ENCODE results near the gene KDR. TPM values are rescaled to one million over a fixed set of nuclear protein-coding genes. Genes with fewer than 3 reads are reported as not detected.

The KDR gene
- total and polyA plus RNA-seq, 9 of the 15 experiments (the other 6 are each of a cell fraction or from before 2014, with no cell fraction given), result 0.13 TPM; not detected in 8

DNA sequence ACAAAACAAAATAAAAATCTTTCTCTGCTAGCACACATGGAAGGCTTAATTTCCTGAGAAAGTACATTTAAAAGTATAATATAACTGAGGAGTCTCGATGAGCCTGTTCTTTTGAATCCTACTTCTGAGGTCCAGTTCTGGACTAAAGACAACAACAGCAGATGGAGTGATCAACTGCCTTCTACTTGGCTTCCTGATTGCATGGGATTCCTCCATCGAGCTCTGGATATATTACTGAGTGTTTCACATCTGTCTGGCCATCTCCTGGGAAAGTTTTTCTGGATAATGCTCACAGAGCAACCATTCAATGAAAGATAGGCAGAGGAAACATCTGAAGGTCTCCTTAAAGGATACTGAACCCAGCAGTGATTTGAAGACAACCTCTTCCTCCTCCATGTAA lies 42.6 kb downstream of the KDR start:
- H3K4me1 ChIP-seq (replicated peaks in 1 of 2; ENCODE audit: control insufficient read depth in 2 of 2, insufficient read depth in 2 of 2, low read length in 2 of 2), result no peaks in the 10 kb centered on the region
- H3K36me3 ChIP-seq (ENCODE audit: control insufficient read depth, insufficient read depth, low read length), result no peaks in the 10 kb centered on the region
- H2AFZ ChIP-seq (ENCODE audit: low read depth, low read length), result no peak overlapping the region
- DNase-seq (ENCODE audit: extremely low read depth in 1 of 4, low spot score in 3 of 4), result no peak
- H3K27ac ChIP-seq (ENCODE audit: extremely low read depth, low read depth, low read length), result no peak overlapping the region
- H3K4me2 ChIP-seq (ENCODE audit: insufficient read depth, low read length), result no peak overlapping the region
- no peak overlapping the region for H3K9ac ChIP-seq (ENCODE audit: insufficient read depth in 1 of 2, low read depth in 2 of 2, low read length in 2 of 2)
- H3K79me2 ChIP-seq (ENCODE audit: control insufficient read depth, insufficient read depth, low read length), result no peaks in the 10 kb centered on the region
- in situ Hi-C loops (cut with MboI), result no loop called here
- no peak for FAIRE-seq
- intact Hi-C loops (cut with micrococcal nuclease), result no loop called here
- CTCF ChIA-PET (ENCODE audit: low intra/inter-chr PET ratio), result no interaction called here
- no peaks in the 10 kb centered on the region for H3K9me3 ChIP-seq (replicated peaks; ENCODE audit: control insufficient read depth, insufficient read depth, low read depth, low read length)
- H3K4me3 ChIP-seq, result no peak overlapping the region
- BruUV-seq (replicated peaks), result no TSS peak
- POLR2A ChIA-PET, result interaction anchor here (0.6 to 1.4 kb wide), 2 partner anchors 10 to 174 kb away, joined by 3 read pairs; no protein-coding TSS in a partner anchor
- WGBS (ENCODE audit: insufficient coverage, low coverage, missing lambda C conversion rate), result 4% methylated on average over 2 of the region's 2 CpGs
- no peaks in the 10 kb centered on the region for H3K9me1 ChIP-seq (ENCODE audit: control insufficient read depth, insufficient read depth, low read length)
- H3K27me3 ChIP-seq (ENCODE audit: control insufficient read depth in 2 of 2, insufficient read depth in 2 of 2, low read length in 2 of 2), result peaks cover 16 to 27% of the 10 kb centered on the region in 2 experiments
- no peak for ATAC-seq
- H4K20me1 ChIP-seq (replicated peaks; ENCODE audit: control insufficient read depth, insufficient read depth, low read length), result no peaks in the 10 kb centered on the region
- TF ChIP-seq, protein P1, sequence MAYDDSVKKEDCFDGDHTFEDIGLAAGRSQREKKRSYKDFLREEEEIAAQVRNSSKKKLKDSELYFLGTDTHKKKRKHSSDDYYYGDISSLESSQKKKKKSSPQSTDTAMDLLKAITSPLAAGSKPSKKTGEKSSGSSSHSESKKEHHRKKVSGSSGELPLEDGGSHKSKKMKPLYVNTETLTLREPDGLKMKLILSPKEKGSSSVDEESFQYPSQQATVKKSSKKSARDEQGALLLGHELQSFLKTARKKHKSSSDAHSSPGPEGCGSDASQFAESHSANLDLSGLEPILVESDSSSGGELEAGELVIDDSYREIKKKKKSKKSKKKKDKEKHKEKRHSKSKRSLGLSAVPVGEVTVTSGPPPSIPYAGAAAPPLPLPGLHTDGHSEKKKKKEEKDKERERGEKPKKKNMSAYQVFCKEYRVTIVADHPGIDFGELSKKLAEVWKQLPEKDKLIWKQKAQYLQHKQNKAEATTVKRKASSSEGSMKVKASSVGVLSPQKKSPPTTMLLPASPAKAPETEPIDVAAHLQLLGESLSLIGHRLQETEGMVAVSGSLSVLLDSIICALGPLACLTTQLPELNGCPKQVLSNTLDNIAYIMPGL (CRISPR knock-in tag; IDR thresholded peaks at IDR 0.05), result no peak
- no peak for TF ChIP-seq SMARCE1 (IDR thresholded peaks at IDR 0.05)
- no peak for TF ChIP-seq ZNF551 (CRISPR knock-in tag; IDR thresholded peaks at IDR 0.05)
- no peak for TF ChIP-seq RBM39 (optimal IDR thresholded peaks at IDR 0.05; ENCODE audit: low read depth, low read length)
- TF ChIP-seq, protein P2, sequence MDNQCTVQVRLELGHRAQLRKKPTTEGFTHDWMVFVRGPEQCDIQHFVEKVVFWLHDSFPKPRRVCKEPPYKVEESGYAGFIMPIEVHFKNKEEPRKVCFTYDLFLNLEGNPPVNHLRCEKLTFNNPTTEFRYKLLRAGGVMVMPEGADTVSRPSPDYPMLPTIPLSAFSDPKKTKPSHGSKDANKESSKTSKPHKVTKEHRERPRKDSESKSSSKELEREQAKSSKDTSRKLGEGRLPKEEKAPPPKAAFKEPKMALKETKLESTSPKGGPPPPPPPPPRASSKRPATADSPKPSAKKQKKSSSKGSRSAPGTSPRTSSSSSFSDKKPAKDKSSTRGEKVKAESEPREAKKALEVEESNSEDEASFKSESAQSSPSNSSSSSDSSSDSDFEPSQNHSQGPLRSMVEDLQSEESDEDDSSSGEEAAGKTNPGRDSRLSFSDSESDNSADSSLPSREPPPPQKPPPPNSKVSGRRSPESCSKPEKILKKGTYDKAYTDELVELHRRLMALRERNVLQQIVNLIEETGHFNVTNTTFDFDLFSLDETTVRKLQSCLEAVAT (IDR thresholded peaks at IDR 0.05), result no peak
- TF ChIP-seq BRD4 (IDR thresholded peaks at IDR 0.05), result no peak
- TF ChIP-seq CHD4 (IDR thresholded peaks at IDR 0.05; ENCODE audit: insufficient read depth, insufficient replicate concordance, low read depth, low read length, poor library complexity, severe bottlenecking), result no peak
- no peak for TF ChIP-seq ZFX (CRISPR knock-in tag; IDR thresholded peaks at IDR 0.05)
- TF ChIP-seq, protein P3, sequence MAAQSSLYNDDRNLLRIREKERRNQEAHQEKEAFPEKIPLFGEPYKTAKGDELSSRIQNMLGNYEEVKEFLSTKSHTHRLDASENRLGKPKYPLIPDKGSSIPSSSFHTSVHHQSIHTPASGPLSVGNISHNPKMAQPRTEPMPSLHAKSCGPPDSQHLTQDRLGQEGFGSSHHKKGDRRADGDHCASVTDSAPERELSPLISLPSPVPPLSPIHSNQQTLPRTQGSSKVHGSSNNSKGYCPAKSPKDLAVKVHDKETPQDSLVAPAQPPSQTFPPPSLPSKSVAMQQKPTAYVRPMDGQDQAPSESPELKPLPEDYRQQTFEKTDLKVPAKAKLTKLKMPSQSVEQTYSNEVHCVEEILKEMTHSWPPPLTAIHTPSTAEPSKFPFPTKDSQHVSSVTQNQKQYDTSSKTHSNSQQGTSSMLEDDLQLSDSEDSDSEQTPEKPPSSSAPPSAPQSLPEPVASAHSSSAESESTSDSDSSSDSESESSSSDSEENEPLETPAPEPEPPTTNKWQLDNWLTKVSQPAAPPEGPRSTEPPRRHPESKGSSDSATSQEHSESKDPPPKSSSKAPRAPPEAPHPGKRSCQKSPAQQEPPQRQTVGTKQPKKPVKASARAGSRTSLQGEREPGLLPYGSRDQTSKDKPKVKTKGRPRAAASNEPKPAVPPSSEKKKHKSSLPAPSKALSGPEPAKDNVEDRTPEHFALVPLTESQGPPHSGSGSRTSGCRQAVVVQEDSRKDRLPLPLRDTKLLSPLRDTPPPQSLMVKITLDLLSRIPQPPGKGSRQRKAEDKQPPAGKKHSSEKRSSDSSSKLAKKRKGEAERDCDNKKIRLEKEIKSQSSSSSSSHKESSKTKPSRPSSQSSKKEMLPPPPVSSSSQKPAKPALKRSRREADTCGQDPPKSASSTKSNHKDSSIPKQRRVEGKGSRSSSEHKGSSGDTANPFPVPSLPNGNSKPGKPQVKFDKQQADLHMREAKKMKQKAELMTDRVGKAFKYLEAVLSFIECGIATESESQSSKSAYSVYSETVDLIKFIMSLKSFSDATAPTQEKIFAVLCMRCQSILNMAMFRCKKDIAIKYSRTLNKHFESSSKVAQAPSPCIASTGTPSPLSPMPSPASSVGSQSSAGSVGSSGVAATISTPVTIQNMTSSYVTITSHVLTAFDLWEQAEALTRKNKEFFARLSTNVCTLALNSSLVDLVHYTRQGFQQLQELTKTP (IDR thresholded peaks at IDR 0.05; ENCODE audit: low read depth in 1 of 2, partially characterized antibody in 2 of 2), result no peak
- no peak for TF ChIP-seq ZNF239 (CRISPR knock-in tag; IDR thresholded peaks at IDR 0.05)
- TF ChIP-seq, protein P4, sequence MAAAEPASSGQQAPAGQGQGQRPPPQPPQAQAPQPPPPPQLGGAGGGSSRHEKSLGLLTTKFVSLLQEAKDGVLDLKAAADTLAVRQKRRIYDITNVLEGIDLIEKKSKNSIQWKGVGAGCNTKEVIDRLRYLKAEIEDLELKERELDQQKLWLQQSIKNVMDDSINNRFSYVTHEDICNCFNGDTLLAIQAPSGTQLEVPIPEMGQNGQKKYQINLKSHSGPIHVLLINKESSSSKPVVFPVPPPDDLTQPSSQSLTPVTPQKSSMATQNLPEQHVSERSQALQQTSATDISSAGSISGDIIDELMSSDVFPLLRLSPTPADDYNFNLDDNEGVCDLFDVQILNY (CRISPR knock-in tag; IDR thresholded peaks at IDR 0.05), result no peak
- TF ChIP-seq FOXA1 (IDR thresholded peaks at IDR 0.05; ENCODE audit: borderline replicate concordance), result no peak
- TF ChIP-seq ETS2 (tag; IDR thresholded peaks at IDR 0.05; ENCODE audit: borderline replicate concordance, poor library complexity, severe bottlenecking), result no peak
- TF ChIP-seq ZNF143 (CRISPR knock-in tag; IDR thresholded peaks at IDR 0.05), result no peak
